PC-3 (cell line): ENCODE results near the gene PABPN1L. TPM values are rescaled to one million over a fixed set of nuclear protein-coding genes. Genes with fewer than 3 reads are reported as not detected.
A peak's percentile ranks its signal among the peaks of the same experiment; 100 is the strongest.

ENCODE experiments used
- ATAC-seq: fragments of 200-7000 bp; cut with Tn5 transposase; 2 replicates; pipeline ENCODE4 v1.9.1; 2020; ENCODE audit warnings: mild to moderate bottlenecking, moderate library complexity
- BruUV-seq: library from RNA; stranded (reverse); fragments of 400-500 nt; replicated peaks from 2 replicates; lab custom pipeline; 2021; lab: Mats Ljungman, UMichigan
- CTCF ChIA-PET: fragments of 300-600 bp; sonication (Branson Sonifier 250); formaldehyde crosslinking; loops from one replicate; lab custom pipeline; 2022; ENCODE audit warnings: antibody characterized with exemption; lab: Charles Lee
- POLR2A ChIA-PET: fragments of 300-600 bp; sonication (Branson Sonifier 250); formaldehyde crosslinking; loops from one replicate; lab custom pipeline; 2022; ENCODE audit warnings: antibody characterized with exemption; ENCODE audit not compliant: unreplicated experiment; lab: Charles Lee
- DNase-seq: peaks from one replicate; pipeline ENCODE4 v3.0.0-alpha.2; 2015
- H2AFZ ChIP-seq: fragments of 300-600 bp; sonication (generic); 2 replicates; pipeline ENCODE4 v1.6.0; 2016; ENCODE audit warnings: antibody characterized with exemption, low read length
- H3F3A ChIP-seq: fragments of 300-600 bp; sonication (generic); one replicate; pipeline ENCODE4 v1.6.0; 2017; ENCODE audit warnings: antibody characterized with exemption, low read length, control low read depth, mild to moderate bottlenecking; ENCODE audit not compliant: unreplicated experiment
- H3K27ac ChIP-seq: fragments of 300-600 bp; sonication (generic); 2 replicates; pipeline ENCODE4 v1.5.1; 2016; ENCODE audit warnings: mild to moderate bottlenecking, low read length
- H3K27me3 ChIP-seq: fragments of 300-600 bp; sonication (generic); 2 replicates; pipeline ENCODE4 v1.6.1; 2016; ENCODE audit warnings: low read length, mixed read lengths
- H3K36me3 ChIP-seq: fragments of 300-600 bp; sonication (generic); 2 replicates; pipeline ENCODE4 v1.6.1; 2016; ENCODE audit warnings: low read depth, mixed run types, low read length, mixed read lengths
- H3K4me1 ChIP-seq: fragments of 300-600 bp; sonication (generic); 2 replicates; pipeline ENCODE4 v1.5.1; 2016; ENCODE audit warnings: low read length; ENCODE audit not compliant: insufficient read depth
- H3K4me2 ChIP-seq: fragments of 300-600 bp; sonication (generic); 2 replicates; pipeline ENCODE4 v1.6.0; 2016; ENCODE audit warnings: low read length
- H3K4me3 ChIP-seq: fragments of 300-600 bp; sonication (generic); 2 replicates; pipeline ENCODE4 v1.5.1; 2016; ENCODE audit warnings: mild to moderate bottlenecking, low read length, mixed read lengths
- H3K79me2 ChIP-seq: fragments of 300-600 bp; sonication (generic); 2 replicates; pipeline ENCODE4 v1.6.1; 2017; ENCODE audit warnings: low read length, mixed read lengths
- H3K9ac ChIP-seq: fragments of 300-600 bp; sonication (generic); 2 replicates; pipeline ENCODE4 v1.6.0; 2016; ENCODE audit warnings: mild to moderate bottlenecking, low read length
- H3K9me2 ChIP-seq: fragments of 300-600 bp; sonication (generic); replicated peaks from 2 replicates; pipeline ENCODE4 v1.6.1; 2016; ENCODE audit warnings: mixed run types, low read length, mixed read lengths
- H3K9me3 ChIP-seq: fragments of 300-600 bp; sonication (generic); 2 replicates; pipeline ENCODE4 v1.6.1; 2016; ENCODE audit warnings: low read length, mixed read lengths
- H4K20me1 ChIP-seq: fragments of 300-600 bp; sonication (generic); 2 replicates; pipeline ENCODE4 v1.6.1; 2016; ENCODE audit warnings: low read length, mixed read lengths
- EZH2 ChIP-seq: fragments of 300-600 bp; sonication (generic); IDR thresholded peaks from one replicate; pipeline ENCODE4 v1.6.1; 2017; ENCODE audit warnings: antibody characterized with exemption, mild to moderate bottlenecking, low read length; ENCODE audit not compliant: unreplicated experiment
- EZH2phosphoT487 ChIP-seq: fragments of 300-600 bp; sonication (generic); IDR thresholded peaks from 2 replicates; pipeline ENCODE4 v1.6.1; 2018; ENCODE audit warnings: mild to moderate bottlenecking, antibody characterized with exemption, low read length, borderline replicate concordance
- intact Hi-C: fragments of 100-400 bp; cut with micrococcal nuclease; formaldehyde crosslinking; loops from 2 replicates; pipeline ENCODE4 v1.9.0; 2023
- total RNA-seq: library from RNA; depleted of rRNA; stranded (reverse); fragments of >200 nt; gene quantifications from 2 replicates; pipeline ENCODE4 v1.2.3, GENCODE V29; 2014
- TF ChIP-seq, protein P1 (sequence below): fragments of 300-600 bp; sonication (generic); conservative IDR thresholded peaks from 2 replicates; pipeline ENCODE4 v1.5.1; 2017; ENCODE audit warnings: antibody characterized with exemption, low read depth, mild to moderate bottlenecking, low read length

PABPN1L gene
- total RNA-seq, 1 experiment from 2014 or later = not detected

DNA sequence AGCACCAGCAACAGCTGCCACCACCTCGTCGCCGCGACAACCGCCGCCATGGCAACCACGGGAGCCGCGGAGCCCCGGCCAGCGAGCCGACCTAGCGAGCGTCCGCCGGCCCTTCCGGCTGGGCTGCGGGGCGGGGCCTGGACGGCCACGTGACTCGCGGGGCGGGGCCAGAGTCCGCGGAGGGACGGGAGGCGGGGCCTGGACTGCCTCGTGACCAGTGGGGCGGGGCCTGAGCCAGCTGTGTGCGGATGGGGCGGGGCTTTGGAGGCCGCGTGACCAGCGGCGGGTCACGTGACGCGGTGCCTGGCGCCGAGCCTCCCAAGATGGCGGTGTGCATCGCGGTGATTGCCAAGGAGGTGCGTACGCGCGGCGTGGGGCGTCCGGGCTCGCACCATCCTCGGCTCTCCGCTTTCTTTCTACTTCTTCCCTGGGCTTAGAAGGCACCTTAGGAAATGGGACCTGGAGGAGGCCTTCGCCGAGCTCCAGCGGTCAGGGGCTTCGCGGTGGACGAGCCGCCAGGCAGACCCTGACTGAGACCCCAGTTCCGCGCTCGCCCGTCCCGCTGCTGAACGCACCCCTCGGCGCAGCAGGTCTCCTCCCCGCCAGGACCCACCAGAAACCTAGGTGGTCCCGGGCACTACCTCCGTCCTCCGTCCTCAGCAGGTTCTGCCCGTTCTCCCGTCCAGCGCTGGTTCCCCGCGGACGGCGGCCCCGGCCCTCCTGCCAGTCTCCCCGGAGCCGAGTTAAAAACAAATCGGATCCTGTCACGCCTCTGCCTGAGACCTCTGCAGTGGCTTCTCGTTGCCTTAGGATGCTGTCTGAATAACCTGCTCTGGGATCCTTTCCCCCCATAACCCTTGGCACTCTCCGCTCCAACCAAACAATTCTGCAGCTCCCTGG, 9.4 kb downstream of the PABPN1L start, which contains the start of the genes GALNS and TRAPPC2L:
Gene GALNS (minus strand): TSS at position 120 of the 900 bp plus-strand sequence. CDS start 70 bp downstream, at position 50.
Gene TRAPPC2L (plus strand): TSS at position 300 of the 900 bp plus-strand sequence. CDS start 24 bp downstream, at position 324.
- peaks cover 25% of the 10 kb centered on the region for H3K79me2 ChIP-seq
- H3F3A ChIP-seq = no peaks in the 10 kb centered on the region
- DNase-seq = peak; percentile 90
- CTCF ChIA-PET = interaction anchor here (0.7 to 1.9 kb wide), 4 partner anchors 46 to 120 kb away, joined by 3 to 9 read pairs (median 4); partner anchors contain the start of gene APRT
- peak; percentile 80 for ATAC-seq
- BruUV-seq = no TSS peak
- peak within 1 kb of the TSS; percentile 99 for H3K4me3 ChIP-seq
- no peaks in the 10 kb centered on the region for H3K9me2 ChIP-seq
- TF ChIP-seq, protein P1, sequence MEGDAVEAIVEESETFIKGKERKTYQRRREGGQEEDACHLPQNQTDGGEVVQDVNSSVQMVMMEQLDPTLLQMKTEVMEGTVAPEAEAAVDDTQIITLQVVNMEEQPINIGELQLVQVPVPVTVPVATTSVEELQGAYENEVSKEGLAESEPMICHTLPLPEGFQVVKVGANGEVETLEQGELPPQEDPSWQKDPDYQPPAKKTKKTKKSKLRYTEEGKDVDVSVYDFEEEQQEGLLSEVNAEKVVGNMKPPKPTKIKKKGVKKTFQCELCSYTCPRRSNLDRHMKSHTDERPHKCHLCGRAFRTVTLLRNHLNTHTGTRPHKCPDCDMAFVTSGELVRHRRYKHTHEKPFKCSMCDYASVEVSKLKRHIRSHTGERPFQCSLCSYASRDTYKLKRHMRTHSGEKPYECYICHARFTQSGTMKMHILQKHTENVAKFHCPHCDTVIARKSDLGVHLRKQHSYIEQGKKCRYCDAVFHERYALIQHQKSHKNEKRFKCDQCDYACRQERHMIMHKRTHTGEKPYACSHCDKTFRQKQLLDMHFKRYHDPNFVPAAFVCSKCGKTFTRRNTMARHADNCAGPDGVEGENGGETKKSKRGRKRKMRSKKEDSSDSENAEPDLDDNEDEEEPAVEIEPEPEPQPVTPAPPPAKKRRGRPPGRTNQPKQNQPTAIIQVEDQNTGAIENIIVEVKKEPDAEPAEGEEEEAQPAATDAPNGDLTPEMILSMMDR = no peak
- TF ChIP-seq EZH2 (no peak), EZH2phosphoT487 (no peak)
- H4K20me1 ChIP-seq = no peaks in the 10 kb centered on the region
- peak within 1 kb of the TSS; percentile 37 for H3K27ac ChIP-seq
- H3K9ac ChIP-seq = peak within 1 kb of the TSS; percentile 94
- no peaks in the 10 kb centered on the region for H3K27me3 ChIP-seq
- H2AFZ ChIP-seq = peak within 1 kb of the TSS; percentile 95
- H3K4me1 ChIP-seq = 0 out of 2 replicates have a peak, but pooled peaks cover 6% of the 10 kb centered on the region
- intact Hi-C loops = no loop called here
- peak within 1 kb of the TSS; percentile 99 for H3K4me2 ChIP-seq
- no peaks in the 10 kb centered on the region for H3K36me3 ChIP-seq
- POLR2A ChIA-PET = no interaction called here
- no peaks in the 10 kb centered on the region for H3K9me3 ChIP-seq

DNA sequence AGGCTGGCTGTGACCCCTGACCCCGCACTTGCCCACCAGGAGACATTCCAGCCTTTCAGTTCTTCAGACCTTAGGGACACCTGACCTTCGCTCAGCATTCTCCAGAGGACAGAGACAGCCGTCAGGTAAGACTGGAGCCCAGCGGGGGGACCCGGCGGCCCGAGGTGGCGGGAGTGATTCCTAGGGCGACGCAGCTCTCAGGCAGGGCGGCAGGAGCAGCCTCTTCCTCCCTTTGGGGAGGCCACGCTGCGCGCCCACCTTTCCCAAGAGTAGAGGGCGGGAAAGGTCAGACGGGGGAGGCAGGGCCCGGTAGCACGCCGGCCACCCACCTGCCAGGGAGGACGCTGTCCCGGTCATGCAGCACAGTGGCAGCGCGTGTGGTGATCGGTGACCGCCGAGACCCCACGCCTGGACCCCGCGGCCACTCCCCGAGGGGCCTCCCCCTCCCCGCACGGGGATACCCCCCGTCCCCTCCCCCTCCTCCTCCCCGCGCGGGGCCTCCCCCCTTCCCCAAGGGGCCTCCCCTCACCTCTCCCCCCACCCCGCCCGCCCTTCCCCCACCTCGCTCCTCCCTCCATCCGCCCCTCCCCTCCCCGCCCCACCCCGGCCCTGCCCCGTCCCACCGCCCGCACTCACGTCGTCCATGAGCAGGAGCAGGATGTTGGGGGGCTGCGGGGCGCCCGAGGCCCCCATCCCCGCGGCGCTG, 10.2 kb downstream of the PABPN1L start:
- peak overlapping the region; percentile 87 for H3K4me2 ChIP-seq
- no peaks in the 10 kb centered on the region for H3K27me3 ChIP-seq
- H3K9me2 ChIP-seq = no peaks in the 10 kb centered on the region
- intact Hi-C loops = no loop called here
- CTCF ChIA-PET = interaction anchor here (1.7 to 1.9 kb wide), 2 partner anchors 45 to 119 kb away, joined by 5 to 9 read pairs; partner anchors contain the start of gene APRT
- DNase-seq (no peak), ATAC-seq (peak; percentile 39)
- 0 out of 2 replicates have a peak, but pooled peaks cover 6% of the 10 kb centered on the region for H3K4me1 ChIP-seq
- H3K27ac ChIP-seq = no peak overlapping the region
- peak overlapping the region; percentile 94 for H3K9ac ChIP-seq
- no peaks in the 10 kb centered on the region for H4K20me1 ChIP-seq
- H3K79me2 ChIP-seq = peaks cover 25% of the 10 kb centered on the region
- POLR2A ChIA-PET = no interaction called here
- no peaks in the 10 kb centered on the region for H3F3A ChIP-seq
- H3K4me3 ChIP-seq = peak overlapping the region; percentile 99
- no peaks in the 10 kb centered on the region for H3K9me3 ChIP-seq
- no peak for TF ChIP-seq EZH2phosphoT487
- no peak for TF ChIP-seq EZH2
- TF ChIP-seq, protein P1 = no peak
- no peak overlapping the region for H2AFZ ChIP-seq
- no TSS peak for BruUV-seq
- H3K36me3 ChIP-seq = no peaks in the 10 kb centered on the region
